HCT116 (cell line): Measurements from ENCODE around the gene CCDC82. TPM values are rescaled to one million over a fixed set of nuclear protein-coding genes. Genes with fewer than 3 reads are reported as not detected.

Source experiments
- ATAC-seq: fragments of 200-7000 bp; cut with Tn5 transposase; 2 replicates; pipeline ENCODE4 v1.9.1; 2020; ENCODE audit warnings: mild to moderate bottlenecking, moderate library complexity
- BruUV-seq: library from RNA; stranded (reverse); fragments of 400-500 nt; replicated peaks from 2 replicates; lab custom pipeline; 2021; lab: Mats Ljungman, UMichigan
- CTCF ChIA-PET: fragments of 300-600 bp; sonication (Branson Sonifier 250); formaldehyde crosslinking; loops from one replicate; lab custom pipeline; 2021; ENCODE audit warnings: antibody characterized with exemption; lab: Charles Lee
- POLR2A ChIA-PET: fragments of 300-600, 350-600 bp; sonication (Branson Sonifier 250); formaldehyde crosslinking; loops from one replicate; lab custom pipeline; 2021; ENCODE audit warnings: antibody characterized with exemption; lab: Charles Lee
- RAD21 ChIA-PET, 2 experiments: fragments of 300-600 bp; sonication (Branson Sonifier 250); formaldehyde crosslinking; loops; one replicate each; lab custom pipeline; 2023; ENCODE audit warnings: low total read pairs in 2 of 2; ENCODE audit not compliant: uncharacterized antibody in 2 of 2, unreplicated experiment in 2 of 2, low non-redundant PET in 1 of 2; lab: Charles Lee
- DNase-seq: peaks from one replicate; pipeline ENCODE4 v3.0.0-alpha.2; 2010; ENCODE audit warnings: low read depth, low spot score
- H2AFZ ChIP-seq: fragments of 200-600 bp; shearing (Covaris generic), sonication (generic); 2 replicates; pipeline ENCODE4 v1.6.1; 2017; ENCODE audit warnings: low read depth, mixed run types, mixed read lengths, antibody characterized with exemption, low read length; ENCODE audit not compliant: poor library complexity, severe bottlenecking
- H3K27ac ChIP-seq: 2 replicates; pipeline ENCODE4 v1.5.1; 2012; ENCODE audit warnings: low read depth, low read length
- H3K27me3 ChIP-seq: fragments of 200-600 bp; sonication (generic); 2 replicates; pipeline ENCODE4 v1.6.1; 2016; ENCODE audit warnings: mixed run types, low read length, mixed read lengths; ENCODE audit not compliant: insufficient read depth
- H3K36me3 ChIP-seq, 2 experiments: fragments of 200-500 bp in 1 of 2; fragments of 200-600 bp in 1 of 2; sonication (Bioruptor generic) in 1 of 2; sonication (generic) in 1 of 2; 2 replicates each; pipeline versions ENCODE4 v1.5.1 to v1.6.1; 2014 to 2016; ENCODE audit warnings: low read length in 2 of 2, inconsistent platforms in 1 of 2, mixed read lengths in 1 of 2, mixed run types in 1 of 2; ENCODE audit not compliant: insufficient read depth in 2 of 2, control insufficient read depth in 1 of 2
- H3K4me1 ChIP-seq, 2 experiments: fragments of 200-600 bp in 1 of 2; sonication (generic) in 1 of 2; 2 replicates each; pipeline versions ENCODE4 v1.5.1 to v1.6.1; 2012 to 2017; ENCODE audit warnings: low read length in 2 of 2, inconsistent platforms in 1 of 2, mild to moderate bottlenecking in 1 of 2, mixed read lengths in 1 of 2, mixed run types in 1 of 2, moderate library complexity in 1 of 2; ENCODE audit not compliant: insufficient read depth in 2 of 2, control insufficient read depth in 1 of 2
- H3K4me2 ChIP-seq: fragments of 200-600 bp; sonication (generic); 2 replicates; pipeline ENCODE4 v1.6.1; 2017; ENCODE audit warnings: mixed run types, low read length, mixed read lengths
- H3K4me3 ChIP-seq, 2 experiments: fragments of 200-600 bp in 1 of 2; sonication (generic) in 1 of 2; replicated peaks in 1 of 2; 2 replicates each; pipeline ENCODE4 v1.5.1; 2011 to 2016; ENCODE audit warnings: low read length in 2 of 2, control low read depth in 1 of 2, low read depth in 1 of 2, mild to moderate bottlenecking in 1 of 2, mixed read lengths in 1 of 2, mixed run types in 1 of 2
- H3K79me2 ChIP-seq: fragments of 200-600 bp; sonication (generic); 2 replicates; pipeline ENCODE4 v1.6.1; 2017; ENCODE audit warnings: mild to moderate bottlenecking, mixed run types, low read length, moderate library complexity, mixed read lengths; ENCODE audit not compliant: insufficient read depth
- H3K9ac ChIP-seq: fragments of 200-600 bp; sonication (generic); 2 replicates; pipeline ENCODE4 v1.6.1; 2016; ENCODE audit warnings: low read length, mixed read lengths
- H3K9me2 ChIP-seq: fragments of 200-600 bp; sonication (generic), shearing (Covaris generic); 2 replicates; pipeline ENCODE4 v1.6.1; 2017; ENCODE audit warnings: mixed run types, mild to moderate bottlenecking, moderate library complexity; ENCODE audit not compliant: insufficient read depth
- H3K9me3 ChIP-seq, 2 experiments: fragments of 200-500 bp in 1 of 2; fragments of 200-600 bp in 1 of 2; sonication (Bioruptor generic) in 1 of 2; sonication (generic) in 1 of 2; 2 replicates each; pipeline ENCODE4 v1.6.1; 2014 to 2017; ENCODE audit warnings: low read length in 2 of 2, mixed read lengths in 2 of 2, inconsistent platforms in 1 of 2, low read depth in 1 of 2, mild to moderate bottlenecking in 1 of 2, mixed run types in 1 of 2, moderate library complexity in 1 of 2; ENCODE audit not compliant: control insufficient read depth in 1 of 2, insufficient read depth in 1 of 2
- H4K20me1 ChIP-seq: fragments of 200-600 bp; sonication (generic), shearing (Covaris generic); 2 replicates; pipeline ENCODE4 v1.6.1; 2017; ENCODE audit warnings: mixed run types, mild to moderate bottlenecking, moderate library complexity; ENCODE audit not compliant: insufficient read depth
- CBX3 ChIP-seq: IDR thresholded peaks from 2 replicates; pipeline ENCODE4 v1.6.1; 2012; ENCODE audit warnings: low read depth
- CEBPB ChIP-seq: IDR thresholded peaks from 2 replicates; pipeline ENCODE4 v1.6.1; 2012; ENCODE audit warnings: low read depth
- ELF1 ChIP-seq: IDR thresholded peaks from 2 replicates; pipeline ENCODE4 v1.6.1; 2012; ENCODE audit warnings: low read depth, borderline replicate concordance
- EZH2 ChIP-seq: fragments of 200-600 bp; sonication (generic); IDR thresholded peaks from 2 replicates; pipeline ENCODE4 v1.6.1; 2017; ENCODE audit warnings: antibody characterized with exemption, mixed run types
- EZH2phosphoT487 ChIP-seq: fragments of 200-600 bp; IDR thresholded peaks from 2 replicates; pipeline ENCODE4 v1.6.1; 2018; ENCODE audit warnings: antibody characterized with exemption, borderline replicate concordance
- FOSL1 ChIP-seq: IDR thresholded peaks from 2 replicates; pipeline ENCODE4 v1.6.1; 2012; ENCODE audit warnings: low read depth
- JUND ChIP-seq: IDR thresholded peaks from 2 replicates; pipeline ENCODE4 v1.6.1; 2012
- POLR2A ChIP-seq: IDR thresholded peaks from 2 replicates; pipeline ENCODE4 v1.7.0; 2011; ENCODE audit warnings: borderline replicate concordance; ENCODE audit not compliant: insufficient read depth, insufficient read length; ENCODE audit errors: extremely low read depth
- POLR2AphosphoS5 ChIP-seq: IDR thresholded peaks from 2 replicates; pipeline ENCODE4 v1.6.1; 2011; ENCODE audit warnings: mild to moderate bottlenecking, low read depth, low read length, moderate library complexity
- SP1 ChIP-seq: IDR thresholded peaks from 2 replicates; pipeline ENCODE4 v1.6.1; 2012; ENCODE audit warnings: low read depth
- SRF ChIP-seq: IDR thresholded peaks from 2 replicates; pipeline ENCODE4 v1.6.1; 2012; ENCODE audit warnings: low read depth
- YY1 ChIP-seq: IDR thresholded peaks from 2 replicates; pipeline ENCODE4 v1.6.1; 2011; ENCODE audit warnings: low read length, low read depth, moderate library complexity, mild to moderate bottlenecking; ENCODE audit not compliant: insufficient replicate concordance; ENCODE audit errors: extremely low read depth
- ZFX ChIP-seq: fragments of 450-650 bp; IDR thresholded peaks from 2 replicates; pipeline ENCODE4 v1.6.1; 2017
- ZNF274 ChIP-seq: fragments of 200-500 bp; sonication (Bioruptor generic); IDR thresholded peaks from 2 replicates; pipeline ENCODE4 v1.6.1; 2014; ENCODE audit warnings: mild to moderate bottlenecking, low read depth, low read length, inconsistent platforms
- intact Hi-C: fragments of 100-400 bp; cut with micrococcal nuclease; formaldehyde crosslinking; loops from 2 replicates; pipeline ENCODE4 v1.10.0; 2022
- total RNA-seq: library from RNA; stranded (reverse); gene quantifications from one replicate; pipeline ENCODE4 v1.2.1, GENCODE V29; 2021; ENCODE audit not compliant: unreplicated experiment
- TF ChIP-seq, protein P1 (sequence below): IDR thresholded peaks from 2 replicates; pipeline ENCODE4 v1.6.1; 2012
- TF ChIP-seq, protein P2 (sequence below): IDR thresholded peaks from 2 replicates; pipeline ENCODE4 v1.6.1; 2012; ENCODE audit warnings: low read depth

CCDC82 gene
- total RNA-seq, 1 experiment from 2014 or later: 11.2 TPM

DNA sequence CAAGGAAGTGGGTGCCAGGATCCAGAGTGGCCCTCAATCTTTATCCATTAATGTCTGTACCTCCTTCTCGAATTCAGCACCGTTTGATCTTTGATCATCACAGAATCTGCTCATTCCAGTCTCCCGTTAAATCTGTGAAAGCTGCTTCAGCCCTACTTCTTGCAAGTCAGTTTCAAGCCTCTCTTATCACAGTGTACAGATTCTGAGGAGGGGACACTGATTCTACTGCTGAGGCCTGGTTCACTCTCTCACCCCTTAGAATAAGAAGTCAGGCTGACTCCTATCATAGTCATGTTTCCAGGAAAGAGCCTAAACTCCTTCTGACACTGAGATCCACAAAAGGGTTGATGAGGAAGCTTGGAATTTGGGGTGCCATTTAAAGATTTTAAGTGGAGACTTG lies 85.7 kb downstream of the CCDC82 start:
- Histone ChIP-seq H3K9me3 (no peaks in the 10 kb centered on the region), H3K9ac (no peak overlapping the region), H3K27me3 (no peaks in the 10 kb centered on the region), H4K20me1 (no peaks in the 10 kb centered on the region), H3K4me2 (no peak overlapping the region), H3K4me1 (peaks cover 33 to 59% of the 10 kb centered on the region in 2 experiments), H3K9me2 (no peaks in the 10 kb centered on the region), H3K27ac (no peak overlapping the region), H3K36me3 (no peaks in the 10 kb centered on the region), H2AFZ (no peak overlapping the region), H3K79me2 (no peaks in the 10 kb centered on the region), H3K4me3 (no peak overlapping the region)
- TF ChIP-seq YY1: no peak
- no peak for TF ChIP-seq CEBPB
- no peak for TF ChIP-seq EZH2
- no peak for TF ChIP-seq CBX3
- no peak for TF ChIP-seq SRF
- no peak for TF ChIP-seq ZFX
- TF ChIP-seq POLR2AphosphoS5: no peak
- TF ChIP-seq FOSL1: no peak
- TF ChIP-seq ELF1: no peak
- no peak for TF ChIP-seq SP1
- no TSS peak for BruUV-seq
- DNase-seq (no peak), ATAC-seq (no peak)
- CTCF ChIA-PET: no interaction called here
- intact Hi-C loops: no loop called here
- RAD21 ChIA-PET: no interaction called here
- POLR2A ChIA-PET: no interaction called here

DNA sequence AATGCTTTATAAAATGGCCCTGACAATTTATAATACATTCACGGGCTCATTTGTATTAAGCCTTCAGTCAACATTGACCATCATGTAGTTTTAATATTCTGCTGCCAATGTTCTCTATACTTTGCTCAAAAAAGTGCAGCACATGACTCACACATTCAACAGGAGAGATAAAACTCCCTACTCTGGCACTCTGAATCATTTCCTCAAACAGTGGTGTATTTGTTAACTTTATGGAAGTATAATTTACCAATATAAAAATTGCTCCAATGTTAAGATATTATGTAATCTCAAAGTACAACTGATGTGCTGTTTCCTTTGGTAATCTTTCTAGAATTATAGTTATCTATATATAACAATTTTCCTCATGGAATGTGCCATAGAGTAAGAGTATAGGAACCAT lies 86.6 kb downstream of the CCDC82 start:
- Histone ChIP-seq H3K9me3 (no peaks in the 10 kb centered on the region), H3K27ac (no peak overlapping the region), H2AFZ (no peak overlapping the region), H3K9ac (no peak overlapping the region), H3K4me1 (peaks cover 23 to 50% of the 10 kb centered on the region in 2 experiments), H3K27me3 (no peaks in the 10 kb centered on the region), H3K4me3 (no peak overlapping the region), H3K79me2 (no peaks in the 10 kb centered on the region), H3K36me3 (no peaks in the 10 kb centered on the region), H4K20me1 (no peaks in the 10 kb centered on the region), H3K9me2 (no peaks in the 10 kb centered on the region; the same call in 1 of the 2 replicates), H3K4me2 (peak overlapping the region; percentile 31; the same call in 1 of the 2 replicates)
- intact Hi-C loops: no loop called here
- ATAC-seq (no peak), DNase-seq (no peak)
- ChIA-PET CTCF (no interaction called here), POLR2A (no interaction called here), RAD21 (no interaction called here)
- TF ChIP-seq EZH2phosphoT487: no peak
- no peak for TF ChIP-seq EZH2
- no peak for TF ChIP-seq ZNF274
- TF ChIP-seq CBX3: peak; percentile 44; the same call in 1 of the 2 replicates
- TF ChIP-seq CEBPB: 0 out of 2 replicates have a peak, but pooled peaks have one; percentile 30
- TF ChIP-seq, protein P1, sequence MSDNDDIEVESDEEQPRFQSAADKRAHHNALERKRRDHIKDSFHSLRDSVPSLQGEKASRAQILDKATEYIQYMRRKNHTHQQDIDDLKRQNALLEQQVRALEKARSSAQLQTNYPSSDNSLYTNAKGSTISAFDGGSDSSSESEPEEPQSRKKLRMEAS: peak; percentile 27; the same call in 1 of the 2 replicates
- 0 out of 2 replicates have a peak, but pooled peaks have one; percentile 23 for TF ChIP-seq SP1
- TF ChIP-seq, protein P2, sequence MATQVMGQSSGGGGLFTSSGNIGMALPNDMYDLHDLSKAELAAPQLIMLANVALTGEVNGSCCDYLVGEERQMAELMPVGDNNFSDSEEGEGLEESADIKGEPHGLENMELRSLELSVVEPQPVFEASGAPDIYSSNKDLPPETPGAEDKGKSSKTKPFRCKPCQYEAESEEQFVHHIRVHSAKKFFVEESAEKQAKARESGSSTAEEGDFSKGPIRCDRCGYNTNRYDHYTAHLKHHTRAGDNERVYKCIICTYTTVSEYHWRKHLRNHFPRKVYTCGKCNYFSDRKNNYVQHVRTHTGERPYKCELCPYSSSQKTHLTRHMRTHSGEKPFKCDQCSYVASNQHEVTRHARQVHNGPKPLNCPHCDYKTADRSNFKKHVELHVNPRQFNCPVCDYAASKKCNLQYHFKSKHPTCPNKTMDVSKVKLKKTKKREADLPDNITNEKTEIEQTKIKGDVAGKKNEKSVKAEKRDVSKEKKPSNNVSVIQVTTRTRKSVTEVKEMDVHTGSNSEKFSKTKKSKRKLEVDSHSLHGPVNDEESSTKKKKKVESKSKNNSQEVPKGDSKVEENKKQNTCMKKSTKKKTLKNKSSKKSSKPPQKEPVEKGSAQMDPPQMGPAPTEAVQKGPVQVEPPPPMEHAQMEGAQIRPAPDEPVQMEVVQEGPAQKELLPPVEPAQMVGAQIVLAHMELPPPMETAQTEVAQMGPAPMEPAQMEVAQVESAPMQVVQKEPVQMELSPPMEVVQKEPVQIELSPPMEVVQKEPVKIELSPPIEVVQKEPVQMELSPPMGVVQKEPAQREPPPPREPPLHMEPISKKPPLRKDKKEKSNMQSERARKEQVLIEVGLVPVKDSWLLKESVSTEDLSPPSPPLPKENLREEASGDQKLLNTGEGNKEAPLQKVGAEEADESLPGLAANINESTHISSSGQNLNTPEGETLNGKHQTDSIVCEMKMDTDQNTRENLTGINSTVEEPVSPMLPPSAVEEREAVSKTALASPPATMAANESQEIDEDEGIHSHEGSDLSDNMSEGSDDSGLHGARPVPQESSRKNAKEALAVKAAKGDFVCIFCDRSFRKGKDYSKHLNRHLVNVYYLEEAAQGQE: no peak
- TF ChIP-seq POLR2A: no peak
- TF ChIP-seq JUND: peak; percentile 51
- peak; percentile 55 for TF ChIP-seq FOSL1
- no TSS peak for BruUV-seq
